ENCODE measurements around the gene MTHFR. TPM values are rescaled to one million over a fixed set of nuclear protein-coding genes. Genes with fewer than 3 reads are reported as not detected.

The MTHFR gene
- total and polyA plus RNA-seq, 2 of the 8 experiments (the other 6 are each of a cell fraction or from before 2014, with no cell fraction given), result 8.7 to 18.5 TPM

DNA sequence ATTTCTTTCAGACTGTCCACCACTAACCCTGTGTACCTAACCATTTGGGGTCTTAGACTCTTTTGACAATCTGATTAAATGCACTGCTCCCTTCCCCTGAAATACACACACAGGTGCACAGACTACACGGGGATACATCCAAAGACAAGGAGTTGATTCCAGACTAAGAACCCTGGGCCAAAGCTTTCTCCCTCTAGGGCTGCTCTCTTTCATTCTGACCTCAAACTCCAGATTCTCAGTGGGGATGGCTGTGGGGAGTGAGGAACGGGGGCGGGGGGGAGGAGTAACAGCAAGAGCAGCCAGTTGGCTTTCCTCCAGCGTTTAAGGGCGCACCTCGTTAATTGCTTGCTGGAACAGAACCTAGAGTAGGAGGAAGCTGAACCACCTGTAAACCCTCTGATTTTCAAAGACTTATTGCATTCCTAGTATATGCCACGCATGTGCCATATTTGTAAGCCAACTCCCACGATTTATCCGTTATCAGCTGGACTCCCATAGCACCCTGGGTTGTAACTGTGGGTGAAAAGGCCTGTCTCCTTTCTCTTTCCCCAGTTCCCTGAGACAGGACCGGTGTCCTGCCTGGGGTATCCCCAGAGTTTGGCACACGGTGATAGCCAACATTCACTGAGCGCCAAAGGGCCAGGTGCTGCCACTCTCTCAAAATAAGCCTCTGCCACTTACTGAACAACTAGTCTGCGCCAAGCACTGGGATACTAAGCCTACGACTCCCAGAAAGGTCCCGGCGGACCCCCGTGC, 920 bp downstream of the MTHFR start:
- Histone ChIP-seq H3K36me3 (ENCODE audit: control insufficient read depth in 2 of 4, insufficient read depth in 4 of 4, low read length in 3 of 4) (peaks cover 4 to 20% (median 16%) of the 10 kb centered on the region in 4 experiments; a peak in 7 of 8 replicates), H3K23me2 (ENCODE audit: low read depth, low read length) (peaks cover 18% of the 10 kb centered on the region), H2AFZ (ENCODE audit: low read length) (no peak overlapping the region), H3K27ac (ENCODE audit: low read depth, low read length) (peak overlapping the region; percentile 81), H2BK12ac (ENCODE audit: low read depth, low read length) (peak overlapping the region; percentile 75; the same call in 1 of the 2 replicates), H3K27me3 (replicated peaks in 1 of 4; ENCODE audit: control insufficient read depth in 3 of 4, extremely low read depth in 1 of 4, insufficient read depth in 3 of 4, low read length in 3 of 4) (no peaks in the 10 kb centered on the region), H3K79me1 (ENCODE audit: low read depth, low read length) (peaks cover 8% of the 10 kb centered on the region), H3K4me2 (ENCODE audit: insufficient read depth in 1 of 2, low read depth in 2 of 2, low read length in 2 of 2) (peak overlapping the region; percentile 84 to 88), H3K4me3 (ENCODE audit: extremely low read depth in 1 of 4, insufficient read depth in 2 of 4, low read depth in 3 of 4, low read length in 4 of 4) (peak overlapping the region; percentile 76 to 88 (median 84)), H3K9ac (replicated peaks in 1 of 4; ENCODE audit: extremely low read depth in 1 of 4, low read depth in 3 of 4, low read length in 3 of 4) (peak overlapping the region in 3 of 4 experiments; percentile 75 to 77 (median 76); a peak in 6 of 7 replicates), H4K8ac (ENCODE audit: extremely low read depth, insufficient read depth, low read length) (no peak overlapping the region; the same call in 1 of the 2 replicates), H2BK5ac (ENCODE audit: low read depth, low read length) (peak overlapping the region; percentile 93; the same call in 1 of the 2 replicates), H3K4ac (replicated peaks; ENCODE audit: insufficient read length, low read depth, low read length) (peak overlapping the region; percentile 81), H3K79me2 (ENCODE audit: control insufficient read depth in 1 of 2, insufficient read depth in 2 of 2, low read length in 2 of 2) (peaks cover 8 to 48% of the 10 kb centered on the region in 2 experiments; a peak in 3 of 4 replicates), H4K91ac (replicated peaks; ENCODE audit: insufficient read length, low read length) (no peak overlapping the region), H3K18ac (ENCODE audit: extremely low read depth, low read length) (peak overlapping the region; percentile 85), H4K5ac (ENCODE audit: insufficient read length, low read depth, low read length) (peak overlapping the region; percentile 92), H3K4me1 (replicated peaks in 1 of 4; ENCODE audit: control insufficient read depth in 3 of 4, insufficient read depth in 4 of 4, low read length in 3 of 4) (peaks cover 13 to 24% (median 18%) of the 10 kb centered on the region in 4 experiments), H3K14ac (ENCODE audit: insufficient read length) (no peak overlapping the region), H2BK120ac (replicated peaks; ENCODE audit: low read depth, low read length) (peak overlapping the region; percentile 16), H3K23ac (ENCODE audit: insufficient read length) (no peak overlapping the region), H4K20me1 (replicated peaks in 1 of 2; ENCODE audit: control insufficient read depth in 1 of 2, insufficient read depth in 2 of 2, low read length in 2 of 2) (peaks cover 5 to 7% of the 10 kb centered on the region in 2 experiments), H2BK20ac (ENCODE audit: low read length) (no peak overlapping the region), H2BK15ac (ENCODE audit: low read length) (no peak overlapping the region), H3K9me3 (ENCODE audit: insufficient read depth in 2 of 2, low read depth in 1 of 2, low read length in 1 of 2) (no peaks in the 10 kb centered on the region), H3K56ac (replicated peaks; ENCODE audit: insufficient read length, low read depth, low read length) (peak overlapping the region; percentile 96), H2AK5ac (ENCODE audit: low read depth, low read length) (no peak overlapping the region)
- POLR2A ChIA-PET (ENCODE audit: partially characterized antibody), result interaction anchor here (0.7 to 3.2 kb wide), 3 partner anchors 9 to 181 kb away, joined by 3 to 27 read pairs (median 3); no protein-coding TSS in a partner anchor
- FAIRE-seq (no peak), DNase-seq (ENCODE audit: low read depth in 1 of 2, low spot score in 2 of 2) (peak in 1 of 2 experiments; percentile 55)
- WGBS, 2 experiments (ENCODE audit: extremely low coverage in 1 of 2, insufficient coverage in 1 of 2, insufficient read length in 1 of 2, insufficient replicate concordance in 2 of 2, low coverage in 1 of 2, low lambda C conversion rate in 2 of 2, missing lambda C conversion rate in 1 of 2), result 5% methylated on average over 14 of the region's 17 CpGs; no CpG with 5 or more reads in 1 of the 2 experiments
- CTCF ChIA-PET (ENCODE audit: partially characterized antibody), result interaction anchor here (0.6 to 4.2 kb wide), 2 partner anchors 18 to 1744 kb away, joined by 3 to 49 read pairs; no protein-coding TSS in a partner anchor
- TF ChIP-seq, protein P1, sequence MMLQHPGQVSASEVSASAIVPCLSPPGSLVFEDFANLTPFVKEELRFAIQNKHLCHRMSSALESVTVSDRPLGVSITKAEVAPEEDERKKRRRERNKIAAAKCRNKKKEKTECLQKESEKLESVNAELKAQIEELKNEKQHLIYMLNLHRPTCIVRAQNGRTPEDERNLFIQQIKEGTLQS (IDR thresholded peaks at IDR 0.05; ENCODE audit: insufficient read depth, low read depth, low read length), result no peak
- TF ChIP-seq, protein P2, sequence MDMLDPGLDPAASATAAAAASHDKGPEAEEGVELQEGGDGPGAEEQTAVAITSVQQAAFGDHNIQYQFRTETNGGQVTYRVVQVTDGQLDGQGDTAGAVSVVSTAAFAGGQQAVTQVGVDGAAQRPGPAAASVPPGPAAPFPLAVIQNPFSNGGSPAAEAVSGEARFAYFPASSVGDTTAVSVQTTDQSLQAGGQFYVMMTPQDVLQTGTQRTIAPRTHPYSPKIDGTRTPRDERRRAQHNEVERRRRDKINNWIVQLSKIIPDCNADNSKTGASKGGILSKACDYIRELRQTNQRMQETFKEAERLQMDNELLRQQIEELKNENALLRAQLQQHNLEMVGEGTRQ (IDR thresholded peaks at IDR 0.05; ENCODE audit: low read length), result no peak
- no peak for TF ChIP-seq TCF12 (IDR thresholded peaks at IDR 0.05; ENCODE audit: low read depth, low read length)
- no peak for TF ChIP-seq RNF2 (IDR thresholded peaks at IDR 0.05; ENCODE audit: borderline replicate concordance, low read depth, low read length, missing control alignments, poor library complexity, severe bottlenecking)
- TF ChIP-seq, protein P3, sequence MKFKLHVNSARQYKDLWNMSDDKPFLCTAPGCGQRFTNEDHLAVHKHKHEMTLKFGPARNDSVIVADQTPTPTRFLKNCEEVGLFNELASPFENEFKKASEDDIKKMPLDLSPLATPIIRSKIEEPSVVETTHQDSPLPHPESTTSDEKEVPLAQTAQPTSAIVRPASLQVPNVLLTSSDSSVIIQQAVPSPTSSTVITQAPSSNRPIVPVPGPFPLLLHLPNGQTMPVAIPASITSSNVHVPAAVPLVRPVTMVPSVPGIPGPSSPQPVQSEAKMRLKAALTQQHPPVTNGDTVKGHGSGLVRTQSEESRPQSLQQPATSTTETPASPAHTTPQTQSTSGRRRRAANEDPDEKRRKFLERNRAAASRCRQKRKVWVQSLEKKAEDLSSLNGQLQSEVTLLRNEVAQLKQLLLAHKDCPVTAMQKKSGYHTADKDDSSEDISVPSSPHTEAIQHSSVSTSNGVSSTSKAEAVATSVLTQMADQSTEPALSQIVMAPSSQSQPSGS (IDR thresholded peaks at IDR 0.05; ENCODE audit: low read length), result no peak
- no peak for TF ChIP-seq HDAC2 (IDR thresholded peaks at IDR 0.05; ENCODE audit: borderline replicate concordance in 1 of 2, low read depth in 2 of 2, low read length in 2 of 2)

Data from H1 (cell line).